Heart left ventricle (tissue), 16 donors: ENCODE results near the gene KRT71. TPM values are rescaled to one million over a fixed set of nuclear protein-coding genes. Genes with fewer than 3 reads are reported as not detected.

Experiments used
- ATAC-seq, 4 donors: fragments of 200-7000 bp; cut with Tn5 transposase; one replicate each; pipeline ENCODE4 v1.9.1; 2020 to 2022; ENCODE audit warnings: moderate library complexity in 4 of 4, mild to moderate bottlenecking in 3 of 4, moderate number of reproducible peaks in 1 of 4
- DNase-seq, 5 donors: peaks; one replicate each; pipeline ENCODE4 v3.0.0-alpha.2; 2020
- H3K27ac ChIP-seq, 12 donors: fragments of 200-600 bp; sonication (generic) in 4 of 12; one replicate each; pipeline versions ENCODE4 v1.5.0 to v1.8.0; 2016 to 2022; ENCODE audit warnings: mild to moderate bottlenecking in 2 of 12
- H3K27me3 ChIP-seq, 9 donors: fragments of 200-600 bp; sonication (generic) in 2 of 9; one replicate each; pipeline versions ENCODE4 v1.5.1 to v1.8.0; 2016 to 2022; ENCODE audit warnings: mild to moderate bottlenecking in 3 of 9
- H3K36me3 ChIP-seq, 9 donors: fragments of 200-600 bp; sonication (generic) in 2 of 9; one replicate each; pipeline versions ENCODE4 v1.5.0 to v1.8.0; 2018 to 2022; ENCODE audit warnings: mild to moderate bottlenecking in 2 of 9
- H3K4me1 ChIP-seq, 12 donors: fragments of 200-600 bp; sonication (generic) in 4 of 12; one replicate each; pipeline versions ENCODE4 v1.5.0 to v1.8.0; 2016 to 2022; ENCODE audit warnings: mild to moderate bottlenecking in 3 of 12
- H3K4me3 ChIP-seq, 12 donors: fragments of 200-600 bp; sonication (generic) in 4 of 12; one replicate each; pipeline versions ENCODE4 v1.5.0 to v1.8.0; 2017 to 2022; ENCODE audit warnings: mild to moderate bottlenecking in 9 of 12, moderate library complexity in 4 of 12
- H3K9me3 ChIP-seq, 12 donors: fragments of 200-600 bp; sonication (generic) in 4 of 12; one replicate each; pipeline versions ENCODE4 v1.5.0 to v1.8.0; 2016 to 2022; ENCODE audit warnings: mild to moderate bottlenecking in 1 of 12
- POLR2A ChIP-seq, 2 donors: fragments of 450-650 bp; IDR thresholded peaks; one replicate each; pipeline ENCODE4 v1.6.1; 2017; ENCODE audit warnings: antibody characterized with exemption in 2 of 2, mild to moderate bottlenecking in 2 of 2, moderate library complexity in 2 of 2
- WGBS, 4 donors: extraction: QIAGEN DNeasy Blood & Tissue Kit in 2 of 4; methylation state at CpG; one replicate each; pipeline versions ENCODE4 v1.1.5 to v1.1.7; 2013 to 2018; 5-methylcytosine and 5-hydroxymethylcytosine counted together
- intact Hi-C, 10 donors: fragments of 100-400 bp; cut with DNase I; formaldehyde crosslinking; loops; one replicate each; pipeline versions ENCODE4 v1.11.1 to v1.14.2; 2022
- polyA plus RNA-seq, 2 donors: library from polyadenylated mRNA; stranded (reverse); fragments of 200-250 nt; gene quantifications; one replicate each; pipeline ENCODE4 v1.2.3, GENCODE V29; 2013
- total RNA-seq, 9 donors: library from RNA; depleted of rRNA in 2 of 9; stranded (reverse); fragments of >200 nt in 2 of 9; fragmentation: NEBNext Ultra II Directional in 3 of 9; extraction: Animal tissue kit (Norgen Biotek cat#: 25700) in 3 of 9; gene quantifications; one replicate each; pipeline versions ENCODE4 v1.1.0 to v1.2.4, GENCODE V29; 2016 to 2023
- TF ChIP-seq, protein P1 (sequence below), 12 donors: fragments of 200-600 bp; sonication (generic) in 4 of 12; IDR thresholded peaks; one replicate each; pipeline versions ENCODE4 v1.5.0 to v1.8.0; 2018 to 2022; ENCODE audit warnings: antibody characterized with exemption in 12 of 12, mild to moderate bottlenecking in 5 of 12
- donor health status: ischemic (EF 13 %, LVEDD 7.1; RV severe dilation, severe dysfunction).
- donor health status: healthy with polysubstance abuse.
- donor health status: DM: no; HTN: yes; CAD: no.
- donor health status: DM: no; HTN: no; CAD: no.
- donor health status: ischemic (EF 25% LVEDD 6.9; RV normal size, moderate dysfunction).
- donor health status: ischemic (EF 25% LVEDD 5.7; RV mildly dilated, moderate dysfunction).
- donor health status: healthy.
- donor health status: DM: yes; HTN: yes; CAD: no.
- donor health status: ischemic (EF 35%, LVEDD 5.7; RV mildly dilated, moderate dysfunction).
- donor health status: nonischemic (EF 11% LVEDD 7.7; RV severe dilation, severe dysfunction).
- donor health status: DM: yes; HTN: yes; CAD: no.
- donor health status: PGD.
- donor health status: ischemic (EF 29% LVEDD 5.4; RV normal size, mild dysfunction).
- donor health status: nonischemic (EF 23%, LVEDD 6.1; RV moderate dilation, normal function).

The KRT71 gene
- total and polyA plus RNA-seq, 11 donors: not detected

- H3K4me1 ChIP-seq: no peaks in the 10 kb centered on the region
- no peak for ATAC-seq
Observed at GRCh38 chr12:52581066-52581465, 28.1 kb upstream of the KRT71 start.

DNA sequence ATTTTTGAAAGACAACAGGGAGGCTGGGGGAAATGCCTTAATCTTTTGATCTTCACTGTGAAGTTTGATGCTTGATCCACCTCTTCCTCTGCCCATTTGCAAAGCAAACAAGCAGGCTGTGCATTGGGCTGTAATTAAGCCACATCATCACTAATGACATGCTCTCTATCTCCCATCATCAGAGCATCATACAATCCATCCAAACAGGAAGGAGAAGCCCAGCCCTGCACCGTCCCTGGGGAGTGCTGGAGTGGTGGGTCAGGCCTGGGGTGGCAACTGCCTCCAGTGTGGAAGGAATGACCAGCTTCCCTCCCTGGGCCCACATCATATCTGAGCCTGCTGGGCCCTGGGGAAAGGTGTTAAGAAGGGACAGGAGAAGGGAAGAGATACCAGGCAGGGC lies 27.6 kb upstream of the KRT71 start:
- DNase-seq (no peak), ATAC-seq (no peak)
- 73 to 92% (median 77%) methylated on average over 1 of the region's 1 CpG for WGBS, 4 donors
- TF ChIP-seq, protein P1, sequence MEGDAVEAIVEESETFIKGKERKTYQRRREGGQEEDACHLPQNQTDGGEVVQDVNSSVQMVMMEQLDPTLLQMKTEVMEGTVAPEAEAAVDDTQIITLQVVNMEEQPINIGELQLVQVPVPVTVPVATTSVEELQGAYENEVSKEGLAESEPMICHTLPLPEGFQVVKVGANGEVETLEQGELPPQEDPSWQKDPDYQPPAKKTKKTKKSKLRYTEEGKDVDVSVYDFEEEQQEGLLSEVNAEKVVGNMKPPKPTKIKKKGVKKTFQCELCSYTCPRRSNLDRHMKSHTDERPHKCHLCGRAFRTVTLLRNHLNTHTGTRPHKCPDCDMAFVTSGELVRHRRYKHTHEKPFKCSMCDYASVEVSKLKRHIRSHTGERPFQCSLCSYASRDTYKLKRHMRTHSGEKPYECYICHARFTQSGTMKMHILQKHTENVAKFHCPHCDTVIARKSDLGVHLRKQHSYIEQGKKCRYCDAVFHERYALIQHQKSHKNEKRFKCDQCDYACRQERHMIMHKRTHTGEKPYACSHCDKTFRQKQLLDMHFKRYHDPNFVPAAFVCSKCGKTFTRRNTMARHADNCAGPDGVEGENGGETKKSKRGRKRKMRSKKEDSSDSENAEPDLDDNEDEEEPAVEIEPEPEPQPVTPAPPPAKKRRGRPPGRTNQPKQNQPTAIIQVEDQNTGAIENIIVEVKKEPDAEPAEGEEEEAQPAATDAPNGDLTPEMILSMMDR (IDR thresholded peaks at IDR 0.05): no peak
- TF ChIP-seq POLR2A (IDR thresholded peaks at IDR 0.05): no peak
- Histone ChIP-seq H3K9me3 (no peaks in the 10 kb centered on the region), H3K4me3 (no peak overlapping the region), H3K27ac (no peak overlapping the region), H3K36me3 (no peaks in the 10 kb centered on the region), H3K4me1 (no peaks in the 10 kb centered on the region), H3K27me3 (peaks cover 0 to 9% (median 0%) of the 10 kb centered on the region in 9 donors)
- intact Hi-C loops: loop anchor here in 8 of 10 donors (2.0 to 10.0 kb wide), 10 partner anchors 206 to 426 kb away; no protein-coding TSS in a partner anchor

More at GRCh38 chr12:52581066-52581465, 28.1 kb upstream of the KRT71 start:
- intact Hi-C loops: loop anchor here in 8 of 10 donors (2.0 to 10.0 kb wide), 10 partner anchors 206 to 426 kb away; no protein-coding TSS in a partner anchor
- Histone ChIP-seq H3K27ac (no peak overlapping the region), H3K36me3 (no peaks in the 10 kb centered on the region), H3K27me3 (peaks cover 0 to 9% (median 0%) of the 10 kb centered on the region in 9 donors), H3K9me3 (no peaks in the 10 kb centered on the region), H3K4me3 (no peak overlapping the region)
- no peak for TF ChIP-seq POLR2A (IDR thresholded peaks at IDR 0.05)
- TF ChIP-seq, protein P1 (IDR thresholded peaks at IDR 0.05): no peak
- no peak for DNase-seq
- WGBS, 4 donors: 81 to 86% (median 83%) methylated on average over 5 to 7 of the region's 7 CpGs

DNA sequence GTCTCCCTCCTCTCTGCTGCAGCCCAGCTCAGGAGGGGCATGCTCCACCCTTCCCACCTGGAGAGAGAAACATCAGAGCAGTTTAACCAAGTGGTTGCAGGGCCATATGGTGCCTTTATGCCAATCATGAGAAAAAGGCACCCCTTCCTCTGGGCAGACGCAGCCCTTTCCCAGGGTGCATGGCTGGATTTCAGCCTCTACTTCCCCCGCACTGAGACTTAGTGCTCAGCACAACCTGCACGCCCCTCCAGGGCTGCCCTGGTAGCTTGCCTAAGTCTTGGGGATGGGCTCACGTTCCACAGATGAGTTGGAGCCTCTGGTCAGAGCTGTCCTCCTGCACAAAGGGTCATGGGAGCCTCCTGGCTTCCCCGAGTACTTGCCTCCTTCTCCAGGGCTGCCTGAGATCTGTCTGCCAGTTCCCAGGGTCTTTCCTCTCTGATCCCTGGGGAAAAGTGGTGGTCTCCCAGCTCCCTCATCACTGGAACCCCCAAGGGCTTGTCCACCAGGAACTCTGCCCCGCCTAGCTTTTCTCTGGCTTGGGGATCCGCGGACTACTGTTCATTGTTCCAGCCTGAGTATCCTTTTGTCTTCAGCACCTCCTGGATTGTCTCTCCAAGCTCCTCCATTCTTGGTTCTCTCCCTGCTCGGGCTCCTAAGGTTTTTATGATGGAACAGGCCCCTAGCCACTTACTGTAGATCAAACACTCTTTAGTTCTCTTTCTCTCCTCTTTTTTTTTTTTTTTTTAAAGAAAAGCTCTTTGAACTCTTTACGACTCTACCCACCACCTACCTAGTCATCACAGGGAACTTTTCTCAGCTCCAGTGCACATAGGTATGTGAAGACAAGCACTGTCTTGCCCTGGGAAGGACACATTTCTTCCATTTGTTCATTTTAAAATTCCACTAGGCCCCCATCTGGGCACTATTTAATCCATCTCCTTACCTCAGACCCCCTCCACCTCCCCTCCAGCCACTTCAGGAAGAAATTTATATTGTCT lies 26.8 kb upstream of the KRT71 start:
- H3K27me3 ChIP-seq: peaks cover 0 to 9% (median 0%) of the 10 kb centered on the region in 9 donors
- intact Hi-C loops: loop anchor here in 8 of 10 donors (2.0 to 10.0 kb wide), 11 partner anchors 202 to 425 kb away; no protein-coding TSS in a partner anchor
- no peak overlapping the region for H3K4me3 ChIP-seq
- no peak for TF ChIP-seq POLR2A (IDR thresholded peaks at IDR 0.05)
- TF ChIP-seq, protein P1 (IDR thresholded peaks at IDR 0.05): no peak
- H3K27ac ChIP-seq: no peak overlapping the region
- H3K9me3 ChIP-seq: no peaks in the 10 kb centered on the region
- H3K4me1 ChIP-seq: no peaks in the 10 kb centered on the region
- no peak for DNase-seq
- ATAC-seq: no peak
- H3K36me3 ChIP-seq: no peaks in the 10 kb centered on the region
- WGBS, 4 donors: 78 to 86% (median 82%) methylated on average over 9 to 10 of the region's 10 CpGs

- TF ChIP-seq, protein P1 (IDR thresholded peaks at IDR 0.05): no peak
- no peak for TF ChIP-seq POLR2A (IDR thresholded peaks at IDR 0.05)
- intact Hi-C loops: loop anchor here in 3 of 10 donors (5.0 to 10.0 kb wide), 2 partner anchors 201 to 204 kb away; no protein-coding TSS in a partner anchor
Observed at GRCh38 chr12:52578469-52578868, 25.5 kb upstream of the KRT71 start.

More at GRCh38 chr12:52578469-52578868, 25.5 kb upstream of the KRT71 start:
- WGBS, 4 donors: 84 to 91% (median 86%) methylated on average over 3 of the region's 3 CpGs
- H3K4me1 ChIP-seq: no peaks in the 10 kb centered on the region
- ATAC-seq: no peak
- H3K27ac ChIP-seq: no peak overlapping the region
- H3K36me3 ChIP-seq: no peaks in the 10 kb centered on the region
- H3K4me3 ChIP-seq: no peak overlapping the region
- DNase-seq: no peak
- H3K27me3 ChIP-seq: peaks cover 0 to 21% (median 0%) of the 10 kb centered on the region in 9 donors
- no peaks in the 10 kb centered on the region for H3K9me3 ChIP-seq
